A673 (cell line): Measurements from ENCODE around the gene ARMH1. TPM values are rescaled to one million over a fixed set of nuclear protein-coding genes. Genes with fewer than 3 reads are reported as not detected.
A peak's percentile ranks its signal among the peaks of the same experiment; 100 is the strongest.

ENCODE experiments used
- BruUV-seq: library from RNA; stranded (reverse); fragments of 400-500 nt; replicated peaks from 2 replicates; lab custom pipeline; 2021; lab: Mats Ljungman, UMichigan
- CTCF ChIA-PET: fragments of 300-600 bp; sonication (Branson Sonifier 250); formaldehyde crosslinking; loops from one replicate; lab custom pipeline; 2022; ENCODE audit warnings: antibody characterized with exemption; lab: Charles Lee
- POLR2A ChIA-PET: fragments of 300-600 bp; sonication (Branson Sonifier 250); formaldehyde crosslinking; loops from one replicate; lab custom pipeline; 2022; ENCODE audit warnings: antibody characterized with exemption; ENCODE audit not compliant: low non-redundant PET; lab: Charles Lee
- DNase-seq: peaks from one replicate; pipeline ENCODE4 v3.0.0-alpha.2; 2015; ENCODE audit warnings: low spot score
- H3K27ac ChIP-seq: fragments of 200-600 bp; sonication (generic); 2 replicates; pipeline ENCODE4 v1.5.1; 2016; ENCODE audit warnings: mixed run types, low read depth, mild to moderate bottlenecking, mixed read lengths, antibody characterized with exemption, low read length; ENCODE audit not compliant: poor library complexity, severe bottlenecking
- H3K27me3 ChIP-seq: fragments of 200-600 bp; sonication (generic); replicated peaks from 2 replicates; pipeline ENCODE4 v1.6.1; 2017; ENCODE audit warnings: mixed run types, low read depth, mild to moderate bottlenecking, mixed read lengths, antibody characterized with exemption, low read length; ENCODE audit not compliant: insufficient read depth, poor library complexity
- H3K36me3 ChIP-seq: fragments of 200-600 bp; sonication (generic); 2 replicates; pipeline ENCODE4 v1.6.1; 2016; ENCODE audit warnings: mixed run types, mild to moderate bottlenecking, mixed read lengths, antibody characterized with exemption, low read length; ENCODE audit not compliant: insufficient read depth, poor library complexity, severe bottlenecking
- H3K4me1 ChIP-seq: fragments of 200-600 bp; sonication (generic); 2 replicates; pipeline ENCODE4 v1.6.1; 2017; ENCODE audit warnings: mixed run types, mild to moderate bottlenecking, mixed read lengths, antibody characterized with exemption, low read length; ENCODE audit not compliant: insufficient read depth, poor library complexity, severe bottlenecking
- H3K4me3 ChIP-seq: fragments of 200-600 bp; sonication (generic); 2 replicates; pipeline ENCODE4 v1.5.1; 2016; ENCODE audit warnings: low read depth, mixed run types, mild to moderate bottlenecking, mixed read lengths, low read length; ENCODE audit not compliant: poor library complexity, severe bottlenecking
- H3K9me3 ChIP-seq: fragments of 200-600 bp; sonication (generic); 2 replicates; pipeline ENCODE4 v1.6.1; 2016; ENCODE audit warnings: mixed run types, low read depth, mild to moderate bottlenecking, mixed read lengths, antibody characterized with exemption, low read length; ENCODE audit not compliant: poor library complexity, severe bottlenecking
- EZH2 ChIP-seq: fragments of 200-600 bp; sonication (generic); IDR thresholded peaks from 2 replicates; pipeline ENCODE4 v1.6.1; 2017; ENCODE audit warnings: borderline replicate concordance, low read depth, mild to moderate bottlenecking, mixed read lengths, antibody characterized with exemption, low read length; ENCODE audit not compliant: poor library complexity, severe bottlenecking
- intact Hi-C: fragments of 100-400 bp; cut with micrococcal nuclease; formaldehyde crosslinking; loops from one replicate; pipeline ENCODE4 v1.10.0; 2022; ENCODE audit not compliant: unreplicated experiment
- total RNA-seq: library from RNA; stranded (reverse); gene quantifications from 2 replicates; pipeline ENCODE4 v1.2.3, GENCODE V29; 2021
- TF ChIP-seq, protein P1 (sequence below): fragments of 300-800, 200-600 bp; sonication (generic); conservative IDR thresholded peaks from 2 replicates; pipeline ENCODE4 v1.5.1; 2017; ENCODE audit warnings: low read depth, mild to moderate bottlenecking, antibody characterized with exemption, low read length, moderate library complexity, mixed read lengths

The ARMH1 gene
- total RNA-seq, 1 experiment from 2014 or later = 0.26 TPM

DNA sequence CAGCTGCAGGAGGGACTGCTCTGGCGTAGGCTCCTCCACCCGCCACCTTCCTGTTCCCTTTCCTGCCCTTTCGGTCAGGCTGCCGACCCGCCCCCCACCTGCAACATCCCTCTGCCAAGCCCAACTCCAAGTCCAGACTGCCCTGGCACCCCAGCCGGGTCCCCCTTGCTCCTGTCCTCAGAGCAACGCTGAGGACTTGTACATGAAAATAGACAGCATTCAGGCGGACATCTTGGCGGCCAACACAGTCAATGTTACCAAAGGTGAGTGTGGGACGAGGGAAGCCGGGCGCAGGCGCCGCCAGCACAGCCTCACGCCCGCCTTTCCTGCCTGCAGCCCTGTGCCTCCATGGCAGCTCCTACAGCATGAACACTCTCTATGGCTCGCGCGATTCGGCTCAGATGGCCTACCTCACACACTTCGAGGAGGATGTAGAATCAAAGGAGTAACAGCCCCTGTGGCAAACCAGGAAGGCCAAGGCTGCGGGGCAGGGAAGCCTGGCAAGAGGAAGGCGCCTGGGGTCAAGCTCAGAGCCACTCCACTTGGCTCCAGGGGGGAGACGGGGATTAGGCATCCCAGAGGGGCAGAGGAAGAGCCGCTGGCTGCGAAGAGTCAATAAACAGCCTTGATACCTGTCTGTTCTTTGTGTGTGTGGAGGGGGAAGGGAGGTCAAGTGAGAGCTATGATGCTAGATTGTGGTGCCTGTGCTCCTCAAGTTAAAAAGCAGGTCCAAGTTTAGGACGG is 50.6 kb downstream of the ARMH1 start:
- no peak for TF ChIP-seq EZH2
- TF ChIP-seq, protein P1, sequence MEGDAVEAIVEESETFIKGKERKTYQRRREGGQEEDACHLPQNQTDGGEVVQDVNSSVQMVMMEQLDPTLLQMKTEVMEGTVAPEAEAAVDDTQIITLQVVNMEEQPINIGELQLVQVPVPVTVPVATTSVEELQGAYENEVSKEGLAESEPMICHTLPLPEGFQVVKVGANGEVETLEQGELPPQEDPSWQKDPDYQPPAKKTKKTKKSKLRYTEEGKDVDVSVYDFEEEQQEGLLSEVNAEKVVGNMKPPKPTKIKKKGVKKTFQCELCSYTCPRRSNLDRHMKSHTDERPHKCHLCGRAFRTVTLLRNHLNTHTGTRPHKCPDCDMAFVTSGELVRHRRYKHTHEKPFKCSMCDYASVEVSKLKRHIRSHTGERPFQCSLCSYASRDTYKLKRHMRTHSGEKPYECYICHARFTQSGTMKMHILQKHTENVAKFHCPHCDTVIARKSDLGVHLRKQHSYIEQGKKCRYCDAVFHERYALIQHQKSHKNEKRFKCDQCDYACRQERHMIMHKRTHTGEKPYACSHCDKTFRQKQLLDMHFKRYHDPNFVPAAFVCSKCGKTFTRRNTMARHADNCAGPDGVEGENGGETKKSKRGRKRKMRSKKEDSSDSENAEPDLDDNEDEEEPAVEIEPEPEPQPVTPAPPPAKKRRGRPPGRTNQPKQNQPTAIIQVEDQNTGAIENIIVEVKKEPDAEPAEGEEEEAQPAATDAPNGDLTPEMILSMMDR = no peak
- no peak overlapping the region for H3K27ac ChIP-seq
- no peak for DNase-seq
- no TSS peak for BruUV-seq
- peaks cover 8% of the 10 kb centered on the region for H3K4me1 ChIP-seq
- no peaks in the 10 kb centered on the region for H3K27me3 ChIP-seq
- ChIA-PET CTCF (no interaction called here), POLR2A (no interaction called here)
- intact Hi-C loops = no loop called here
- no peaks in the 10 kb centered on the region for H3K36me3 ChIP-seq
- no peak overlapping the region for H3K4me3 ChIP-seq
- no peaks in the 10 kb centered on the region for H3K9me3 ChIP-seq

DNA sequence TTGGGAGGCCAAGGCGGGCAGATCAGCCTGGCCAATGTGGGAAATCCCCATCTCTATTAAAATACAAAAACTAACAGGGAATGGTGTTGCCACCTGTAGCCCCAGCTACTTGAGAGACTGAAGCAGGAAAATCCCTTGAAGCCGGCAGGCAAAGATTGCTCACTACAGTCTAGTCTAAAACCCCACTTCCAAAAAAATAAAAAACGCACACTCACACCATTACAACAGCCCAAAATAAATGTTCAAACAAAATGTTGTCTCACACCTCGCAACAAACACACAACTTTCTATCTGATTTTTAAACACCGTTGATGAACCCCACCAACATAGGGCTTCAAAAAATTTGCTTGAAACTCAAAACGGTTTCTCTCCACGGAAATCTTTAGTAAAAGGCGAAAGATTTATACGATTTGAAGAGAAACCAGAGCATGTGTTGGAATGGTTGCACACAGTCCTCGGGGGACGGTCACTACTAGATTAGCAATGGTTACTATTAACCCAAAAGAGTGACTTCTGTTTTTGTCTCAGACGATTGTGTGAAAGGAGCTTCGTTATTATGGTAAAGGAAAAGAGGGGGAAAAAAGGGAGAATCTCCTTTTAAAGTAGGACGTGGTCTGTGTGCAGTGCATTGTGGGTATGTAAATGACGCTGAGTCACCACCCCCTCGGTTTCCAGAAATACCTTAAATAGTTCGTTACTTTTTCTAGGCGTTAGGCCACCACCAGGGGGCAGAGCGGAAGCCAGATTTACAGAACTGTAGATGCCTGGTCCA is 56.4 kb downstream of the ARMH1 start, which contains the start of gene RNU5D-1:
Gene RNU5D-1, minus strand, starts transcription at position 430 of the 772 bp plus-strand sequence.
- POLR2A ChIA-PET = interaction anchor here (0.6 to 1.7 kb wide), 8 partner anchors 9 to 151 kb away, joined by 3 to 45 read pairs (median 4); no protein-coding TSS in a partner anchor
- Histone ChIP-seq H3K4me1 (peaks cover 4% of the 10 kb centered on the region), H3K27ac (peak within 1 kb of the TSS; percentile 99), H3K9me3 (no peaks in the 10 kb centered on the region), H3K36me3 (no peaks in the 10 kb centered on the region), H3K27me3 (no peaks in the 10 kb centered on the region), H3K4me3 (no peak within 1 kb of the TSS)
- intact Hi-C loops = loop anchor here (1.0 to 10.0 kb wide), 4 partner anchors 10 to 574 kb away; partner anchors contain the start of genes HECTD3 and UROD
- DNase-seq = peak; percentile 98
- CTCF ChIA-PET = interaction anchor here (0.6 to 1.9 kb wide), 6 partner anchors 8 to 39 kb away, joined by 3 to 13 read pairs (median 6); no protein-coding TSS in a partner anchor
- BruUV-seq = TSS peak; percentile 100
- no peak for TF ChIP-seq EZH2
- TF ChIP-seq, protein P1 = peak; percentile 90

DNA sequence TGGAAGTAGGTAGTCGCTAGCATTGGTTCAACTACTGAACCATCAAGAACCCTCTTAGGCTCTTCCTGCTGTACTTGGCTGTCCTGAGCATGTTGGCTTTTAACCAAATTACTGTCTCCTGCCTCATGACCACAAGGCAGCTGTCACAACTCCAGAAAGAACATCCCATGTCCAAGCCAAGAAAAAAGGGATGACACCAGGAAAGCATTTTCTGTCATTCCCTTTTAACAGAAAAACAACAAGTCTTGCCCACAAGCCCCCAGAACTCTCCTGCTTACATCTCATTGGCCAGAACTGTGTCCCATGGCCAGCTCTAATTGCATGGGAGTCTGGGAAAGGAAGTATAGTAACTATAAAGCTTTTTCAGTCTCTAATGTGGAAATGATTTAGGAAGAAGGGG is 58.9 kb downstream of the ARMH1 start:
- H3K4me3 ChIP-seq = no peak overlapping the region
- H3K9me3 ChIP-seq = no peaks in the 10 kb centered on the region
- no TSS peak for BruUV-seq
- ChIA-PET POLR2A (interaction anchor here (0.5 kb wide), 1 partner anchor 15 kb away, joined by 16 read pairs; no protein-coding TSS in a partner anchor), CTCF (no interaction called here)
- H3K27me3 ChIP-seq = no peaks in the 10 kb centered on the region
- no peak overlapping the region for H3K27ac ChIP-seq
- no peaks in the 10 kb centered on the region for H3K36me3 ChIP-seq
- TF ChIP-seq, protein P1 = no peak
- TF ChIP-seq EZH2 = no peak
- peaks cover 4% of the 10 kb centered on the region for H3K4me1 ChIP-seq
- no peak for DNase-seq
- intact Hi-C loops = loop anchor here (5.0 to 10.0 kb wide), 2 partner anchors 279 to 571 kb away; partner anchors contain the start of genes HECTD3 and UROD
